H1 (cell line): ENCODE results near the gene ARHGAP8.

Source experiments
- HDAC2 ChIP-seq, 2 experiments: fragments of 300-600 bp in 1 of 2; sonication (generic) in 1 of 2; IDR thresholded peaks; 2 replicates each; pipeline ENCODE4 v1.6.1; 2011 to 2012; ENCODE audit warnings: low read depth in 2 of 2, low read length in 2 of 2, mild to moderate bottlenecking in 2 of 2, moderate library complexity in 2 of 2, borderline replicate concordance in 1 of 2, inconsistent platforms in 1 of 2
- JUN ChIP-seq: IDR thresholded peaks from 2 replicates; pipeline ENCODE4 v1.6.1; 2011; ENCODE audit warnings: low read depth, mild to moderate bottlenecking, improper control_type of control experiment, low read length
- KDM4A ChIP-seq: IDR thresholded peaks from one replicate; pipeline ENCODE4 v1.7.1; 2012; ENCODE audit warnings: low read depth, mild to moderate bottlenecking, moderate library complexity, low read length, inconsistent platforms; ENCODE audit not compliant: severe bottlenecking
- KDM5A ChIP-seq: fragments of 200-600 bp; IDR thresholded peaks from 2 replicates; pipeline ENCODE4 v1.7.1; 2012; ENCODE audit warnings: mild to moderate bottlenecking, low read length, inconsistent platforms, mixed read lengths
- POLR2AphosphoS5 ChIP-seq: IDR thresholded peaks from 2 replicates; pipeline ENCODE4 v1.6.1; 2011; ENCODE audit warnings: low read depth, low read length
- SP1 ChIP-seq: IDR thresholded peaks from 2 replicates; pipeline ENCODE4 v1.6.1; 2011; ENCODE audit warnings: low read depth, low read length
- TCF12 ChIP-seq: IDR thresholded peaks from 2 replicates; pipeline ENCODE4 v1.6.1; 2011; ENCODE audit warnings: low read depth, mild to moderate bottlenecking, low read length
- TEAD4 ChIP-seq: IDR thresholded peaks from 2 replicates; pipeline ENCODE4 v1.6.1; 2012; ENCODE audit warnings: low read depth, low read length, inconsistent platforms, mixed read lengths
- YY1 ChIP-seq: IDR thresholded peaks from 2 replicates; pipeline ENCODE4 v1.6.1; 2011; ENCODE audit warnings: low read depth, mild to moderate bottlenecking, low read length
- ZNF274 ChIP-seq: IDR thresholded peaks from 2 replicates; pipeline ENCODE4 v1.7.0; 2012; ENCODE audit warnings: low read length, borderline replicate concordance; ENCODE audit errors: extremely low read depth
- TF ChIP-seq, protein P1 (sequence below): IDR thresholded peaks from 2 replicates; pipeline ENCODE4 v1.6.1; 2012; ENCODE audit warnings: inconsistent platforms
- TF ChIP-seq, protein P2 (sequence below), 3 experiments: IDR thresholded peaks; 1 replicate in 2 of 3; 2 replicates in 1 of 3; pipeline versions ENCODE4 v1.5.1 to v1.6.1; 2011; ENCODE audit warnings: low read length in 3 of 3, mild to moderate bottlenecking in 3 of 3, inconsistent platforms in 2 of 3, low read depth in 1 of 3, moderate library complexity in 1 of 3; ENCODE audit not compliant: insufficient read depth in 1 of 3; ENCODE audit errors: control extremely low read depth in 1 of 3
- TF ChIP-seq, protein P3 (sequence below): fragments of 300-600 bp; sonication (generic); IDR thresholded peaks from 2 replicates; pipeline ENCODE4 v1.7.1; 2012; ENCODE audit warnings: low read length, moderate library complexity, mild to moderate bottlenecking, inconsistent platforms; ENCODE audit not compliant: insufficient replicate concordance

DNA sequence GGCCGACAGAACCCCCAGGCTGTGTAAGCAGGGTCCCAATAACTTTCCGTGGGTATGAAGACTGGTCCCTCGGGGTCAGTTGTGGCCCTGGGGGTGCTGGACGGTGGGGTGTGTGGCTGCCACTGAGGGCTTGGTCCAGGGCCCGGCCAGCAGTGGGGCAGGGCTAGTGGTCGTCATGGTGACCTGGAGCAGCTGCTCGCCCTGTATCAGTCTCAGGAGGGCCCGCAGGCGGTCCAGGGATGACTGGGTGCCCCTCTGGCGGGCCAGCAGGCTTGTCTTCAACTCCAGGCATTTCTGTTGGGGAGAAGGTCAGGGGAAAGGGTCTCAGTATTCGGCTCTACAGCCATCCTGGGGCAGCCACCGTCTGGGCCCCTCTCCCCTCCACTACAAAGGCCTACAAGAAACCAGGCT lies 130.6 kb downstream of the ARHGAP8 start:
- TF ChIP-seq JUN = no peak
- TF ChIP-seq HDAC2 (IDR thresholded peaks at IDR 0.05; ENCODE audit: borderline replicate concordance in 1 of 2, low read depth in 2 of 2, low read length in 2 of 2) = no peak
- no peak for TF ChIP-seq POLR2AphosphoS5
- no peak for TF ChIP-seq KDM4A
- TF ChIP-seq YY1 = no peak
- TF ChIP-seq, protein P1, sequence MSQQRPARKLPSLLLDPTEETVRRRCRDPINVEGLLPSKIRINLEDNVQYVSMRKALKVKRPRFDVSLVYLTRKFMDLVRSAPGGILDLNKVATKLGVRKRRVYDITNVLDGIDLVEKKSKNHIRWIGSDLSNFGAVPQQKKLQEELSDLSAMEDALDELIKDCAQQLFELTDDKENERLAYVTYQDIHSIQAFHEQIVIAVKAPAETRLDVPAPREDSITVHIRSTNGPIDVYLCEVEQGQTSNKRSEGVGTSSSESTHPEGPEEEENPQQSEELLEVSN = no peak
- TF ChIP-seq TCF12 = no peak
- TF ChIP-seq KDM5A = no peak
- TF ChIP-seq, protein P2, sequence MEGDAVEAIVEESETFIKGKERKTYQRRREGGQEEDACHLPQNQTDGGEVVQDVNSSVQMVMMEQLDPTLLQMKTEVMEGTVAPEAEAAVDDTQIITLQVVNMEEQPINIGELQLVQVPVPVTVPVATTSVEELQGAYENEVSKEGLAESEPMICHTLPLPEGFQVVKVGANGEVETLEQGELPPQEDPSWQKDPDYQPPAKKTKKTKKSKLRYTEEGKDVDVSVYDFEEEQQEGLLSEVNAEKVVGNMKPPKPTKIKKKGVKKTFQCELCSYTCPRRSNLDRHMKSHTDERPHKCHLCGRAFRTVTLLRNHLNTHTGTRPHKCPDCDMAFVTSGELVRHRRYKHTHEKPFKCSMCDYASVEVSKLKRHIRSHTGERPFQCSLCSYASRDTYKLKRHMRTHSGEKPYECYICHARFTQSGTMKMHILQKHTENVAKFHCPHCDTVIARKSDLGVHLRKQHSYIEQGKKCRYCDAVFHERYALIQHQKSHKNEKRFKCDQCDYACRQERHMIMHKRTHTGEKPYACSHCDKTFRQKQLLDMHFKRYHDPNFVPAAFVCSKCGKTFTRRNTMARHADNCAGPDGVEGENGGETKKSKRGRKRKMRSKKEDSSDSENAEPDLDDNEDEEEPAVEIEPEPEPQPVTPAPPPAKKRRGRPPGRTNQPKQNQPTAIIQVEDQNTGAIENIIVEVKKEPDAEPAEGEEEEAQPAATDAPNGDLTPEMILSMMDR (IDR thresholded peaks at IDR 0.05; ENCODE audit: control extremely low read depth in 1 of 3, insufficient read depth in 1 of 3, low read depth in 1 of 3, low read length in 3 of 3) = no peak
- TF ChIP-seq SP1 = no peak
- TF ChIP-seq, protein P3, sequence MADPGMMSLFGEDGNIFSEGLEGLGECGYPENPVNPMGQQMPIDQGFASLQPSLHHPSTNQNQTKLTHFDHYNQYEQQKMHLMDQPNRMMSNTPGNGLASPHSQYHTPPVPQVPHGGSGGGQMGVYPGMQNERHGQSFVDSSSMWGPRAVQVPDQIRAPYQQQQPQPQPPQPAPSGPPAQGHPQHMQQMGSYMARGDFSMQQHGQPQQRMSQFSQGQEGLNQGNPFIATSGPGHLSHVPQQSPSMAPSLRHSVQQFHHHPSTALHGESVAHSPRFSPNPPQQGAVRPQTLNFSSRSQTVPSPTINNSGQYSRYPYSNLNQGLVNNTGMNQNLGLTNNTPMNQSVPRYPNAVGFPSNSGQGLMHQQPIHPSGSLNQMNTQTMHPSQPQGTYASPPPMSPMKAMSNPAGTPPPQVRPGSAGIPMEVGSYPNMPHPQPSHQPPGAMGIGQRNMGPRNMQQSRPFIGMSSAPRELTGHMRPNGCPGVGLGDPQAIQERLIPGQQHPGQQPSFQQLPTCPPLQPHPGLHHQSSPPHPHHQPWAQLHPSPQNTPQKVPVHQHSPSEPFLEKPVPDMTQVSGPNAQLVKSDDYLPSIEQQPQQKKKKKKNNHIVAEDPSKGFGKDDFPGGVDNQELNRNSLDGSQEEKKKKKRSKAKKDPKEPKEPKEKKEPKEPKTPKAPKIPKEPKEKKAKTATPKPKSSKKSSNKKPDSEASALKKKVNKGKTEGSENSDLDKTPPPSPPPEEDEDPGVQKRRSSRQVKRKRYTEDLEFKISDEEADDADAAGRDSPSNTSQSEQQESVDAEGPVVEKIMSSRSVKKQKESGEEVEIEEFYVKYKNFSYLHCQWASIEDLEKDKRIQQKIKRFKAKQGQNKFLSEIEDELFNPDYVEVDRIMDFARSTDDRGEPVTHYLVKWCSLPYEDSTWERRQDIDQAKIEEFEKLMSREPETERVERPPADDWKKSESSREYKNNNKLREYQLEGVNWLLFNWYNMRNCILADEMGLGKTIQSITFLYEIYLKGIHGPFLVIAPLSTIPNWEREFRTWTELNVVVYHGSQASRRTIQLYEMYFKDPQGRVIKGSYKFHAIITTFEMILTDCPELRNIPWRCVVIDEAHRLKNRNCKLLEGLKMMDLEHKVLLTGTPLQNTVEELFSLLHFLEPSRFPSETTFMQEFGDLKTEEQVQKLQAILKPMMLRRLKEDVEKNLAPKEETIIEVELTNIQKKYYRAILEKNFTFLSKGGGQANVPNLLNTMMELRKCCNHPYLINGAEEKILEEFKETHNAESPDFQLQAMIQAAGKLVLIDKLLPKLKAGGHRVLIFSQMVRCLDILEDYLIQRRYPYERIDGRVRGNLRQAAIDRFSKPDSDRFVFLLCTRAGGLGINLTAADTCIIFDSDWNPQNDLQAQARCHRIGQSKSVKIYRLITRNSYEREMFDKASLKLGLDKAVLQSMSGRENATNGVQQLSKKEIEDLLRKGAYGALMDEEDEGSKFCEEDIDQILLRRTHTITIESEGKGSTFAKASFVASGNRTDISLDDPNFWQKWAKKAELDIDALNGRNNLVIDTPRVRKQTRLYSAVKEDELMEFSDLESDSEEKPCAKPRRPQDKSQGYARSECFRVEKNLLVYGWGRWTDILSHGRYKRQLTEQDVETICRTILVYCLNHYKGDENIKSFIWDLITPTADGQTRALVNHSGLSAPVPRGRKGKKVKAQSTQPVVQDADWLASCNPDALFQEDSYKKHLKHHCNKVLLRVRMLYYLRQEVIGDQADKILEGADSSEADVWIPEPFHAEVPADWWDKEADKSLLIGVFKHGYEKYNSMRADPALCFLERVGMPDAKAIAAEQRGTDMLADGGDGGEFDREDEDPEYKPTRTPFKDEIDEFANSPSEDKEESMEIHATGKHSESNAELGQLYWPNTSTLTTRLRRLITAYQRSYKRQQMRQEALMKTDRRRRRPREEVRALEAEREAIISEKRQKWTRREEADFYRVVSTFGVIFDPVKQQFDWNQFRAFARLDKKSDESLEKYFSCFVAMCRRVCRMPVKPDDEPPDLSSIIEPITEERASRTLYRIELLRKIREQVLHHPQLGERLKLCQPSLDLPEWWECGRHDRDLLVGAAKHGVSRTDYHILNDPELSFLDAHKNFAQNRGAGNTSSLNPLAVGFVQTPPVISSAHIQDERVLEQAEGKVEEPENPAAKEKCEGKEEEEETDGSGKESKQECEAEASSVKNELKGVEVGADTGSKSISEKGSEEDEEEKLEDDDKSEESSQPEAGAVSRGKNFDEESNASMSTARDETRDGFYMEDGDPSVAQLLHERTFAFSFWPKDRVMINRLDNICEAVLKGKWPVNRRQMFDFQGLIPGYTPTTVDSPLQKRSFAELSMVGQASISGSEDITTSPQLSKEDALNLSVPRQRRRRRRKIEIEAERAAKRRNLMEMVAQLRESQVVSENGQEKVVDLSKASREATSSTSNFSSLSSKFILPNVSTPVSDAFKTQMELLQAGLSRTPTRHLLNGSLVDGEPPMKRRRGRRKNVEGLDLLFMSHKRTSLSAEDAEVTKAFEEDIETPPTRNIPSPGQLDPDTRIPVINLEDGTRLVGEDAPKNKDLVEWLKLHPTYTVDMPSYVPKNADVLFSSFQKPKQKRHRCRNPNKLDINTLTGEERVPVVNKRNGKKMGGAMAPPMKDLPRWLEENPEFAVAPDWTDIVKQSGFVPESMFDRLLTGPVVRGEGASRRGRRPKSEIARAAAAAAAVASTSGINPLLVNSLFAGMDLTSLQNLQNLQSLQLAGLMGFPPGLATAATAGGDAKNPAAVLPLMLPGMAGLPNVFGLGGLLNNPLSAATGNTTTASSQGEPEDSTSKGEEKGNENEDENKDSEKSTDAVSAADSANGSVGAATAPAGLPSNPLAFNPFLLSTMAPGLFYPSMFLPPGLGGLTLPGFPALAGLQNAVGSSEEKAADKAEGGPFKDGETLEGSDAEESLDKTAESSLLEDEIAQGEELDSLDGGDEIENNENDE = no peak
- no peak for TF ChIP-seq TEAD4
- no peak for TF ChIP-seq ZNF274
